ENCODE measurements around the gene HK1. TPM values are rescaled to one million over a fixed set of nuclear protein-coding genes. Genes with fewer than 3 reads are reported as not detected.

HK1 gene
- total RNA-seq = 100 to 1,000 TPM; 130 to 189 (median 142) TPM

DNA sequence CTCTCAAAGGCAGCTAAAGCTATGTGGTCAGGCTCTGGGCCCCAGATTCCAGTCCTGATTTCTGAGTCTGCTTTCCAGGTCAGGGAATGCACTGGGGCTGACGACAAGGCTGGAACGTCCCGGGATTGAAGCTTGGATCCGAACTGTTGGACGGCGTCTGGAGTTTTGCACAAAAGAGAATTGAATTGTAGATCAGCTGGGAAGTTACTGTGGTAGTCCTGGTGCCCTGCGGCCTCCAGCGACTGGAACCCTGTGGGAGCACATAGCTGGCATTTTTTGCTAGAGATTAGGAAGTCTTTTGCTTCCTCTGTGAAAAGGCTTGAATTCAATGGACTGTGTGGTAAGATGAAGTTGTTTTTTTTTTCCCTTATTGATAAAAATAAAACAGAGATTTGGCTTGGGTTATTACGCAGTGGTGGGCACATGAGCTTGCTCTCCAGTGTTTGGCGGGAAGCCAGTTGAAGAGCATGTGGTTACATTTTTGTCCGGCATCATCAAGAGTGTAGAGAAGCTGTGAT, at the start of gene HK1:
HK1 (plus strand) TSS at position 51 of the 518 bp plus-strand sequence.
- WGBS, 2 donors = 59 to 63% methylated on average over 9 to 11 of the region's 11 CpGs
- no peak within 1 kb of the TSS for H3K27ac ChIP-seq
- H3K4me1 ChIP-seq = no peaks in the 10 kb centered on the region
- no peaks in the 10 kb centered on the region for H3K27me3 ChIP-seq
- TF ChIP-seq CTCF (IDR thresholded peaks at IDR 0.05) = no peak
- DNase-seq = no peak
- no peaks in the 10 kb centered on the region for H3K36me3 ChIP-seq
- no peak within 1 kb of the TSS for H3K4me3 ChIP-seq
- intact Hi-C loops (cut with DNase I) = no loop called here
- H3K9me3 ChIP-seq = no peaks in the 10 kb centered on the region

DNA sequence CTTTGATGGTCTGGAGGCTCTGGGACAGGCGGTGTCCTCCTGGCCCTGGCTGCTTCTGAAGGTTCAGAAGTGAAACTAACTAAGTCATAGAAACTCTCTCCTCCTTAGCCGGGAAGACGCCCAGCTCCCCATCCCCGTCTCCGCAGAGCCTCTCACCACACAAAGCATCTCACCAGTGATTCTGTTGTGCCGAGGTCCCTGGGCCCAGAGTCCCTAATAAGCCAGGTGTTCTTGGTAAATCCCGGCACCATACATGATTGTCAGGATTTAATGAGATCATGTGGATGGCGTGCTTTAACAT, 48.7 kb upstream of the HK1 start:
- H3K27me3 ChIP-seq = no peaks in the 10 kb centered on the region
- no peaks in the 10 kb centered on the region for H3K36me3 ChIP-seq
- intact Hi-C loops (cut with DNase I) = no loop called here
- WGBS, 2 donors = 45 to 71% methylated on average over 4 to 7 of the region's 8 CpGs
- peak overlapping the region in 3 of 4 donors; percentile 47 to 75 (median 70) for H3K27ac ChIP-seq
- no peaks in the 10 kb centered on the region for H3K9me3 ChIP-seq
- H3K4me1 ChIP-seq = peaks cover 7 to 40% (median 19%) of the 10 kb centered on the region in 3 donors
- TF ChIP-seq POLR2A (IDR thresholded peaks at IDR 0.05) (no peak), CTCF (IDR thresholded peaks at IDR 0.05) (no peak)
- no peak for DNase-seq
- H3K4me3 ChIP-seq = peak overlapping the region in 1 of 4 donors; percentile 34

GRCh38 chr10:69230128-69230527, 48.2 kb upstream of the HK1 start:
- Histone ChIP-seq H3K27ac (peak overlapping the region in 1 of 4 donors; percentile 70), H3K27me3 (no peaks in the 10 kb centered on the region), H3K36me3 (no peaks in the 10 kb centered on the region), H3K4me3 (no peak overlapping the region), H3K4me1 (peaks cover 7 to 34% (median 15%) of the 10 kb centered on the region in 3 donors), H3K9me3 (no peaks in the 10 kb centered on the region)
- TF ChIP-seq POLR2A (IDR thresholded peaks at IDR 0.05) = no peak
- TF ChIP-seq CTCF (IDR thresholded peaks at IDR 0.05) = no peak
- intact Hi-C loops (cut with DNase I) = no loop called here
- WGBS, 2 donors = 52 to 100% methylated on average over 4 to 5 of the region's 5 CpGs
- no peak for DNase-seq

- intact Hi-C loops (cut with DNase I) = no loop called here
- Histone ChIP-seq H3K27ac (no peak overlapping the region), H3K9me3 (no peaks in the 10 kb centered on the region), H3K4me1 (peaks cover 0 to 24% (median 8%) of the 10 kb centered on the region in 3 donors), H3K4me3 (no peak overlapping the region), H3K27me3 (no peaks in the 10 kb centered on the region), H3K36me3 (no peaks in the 10 kb centered on the region)
- WGBS, 2 donors = 69 to 83% methylated on average over 7 to 9 of the region's 9 CpGs
- TF ChIP-seq POLR2A (IDR thresholded peaks at IDR 0.05) = no peak
- TF ChIP-seq CTCF (IDR thresholded peaks at IDR 0.05) = no peak
- no peak for DNase-seq
Measured at GRCh38 chr10:69232252-69232651, 46.0 kb upstream of the HK1 start.

GRCh38 chr10:69232736-69233480, 45.4 kb upstream of the HK1 start:
- TF ChIP-seq CTCF (IDR thresholded peaks at IDR 0.05) = no peak
- TF ChIP-seq POLR2A (IDR thresholded peaks at IDR 0.05) = no peak
- H3K27me3 ChIP-seq = no peaks in the 10 kb centered on the region
- DNase-seq = no peak
- peaks cover 0 to 27% (median 8%) of the 10 kb centered on the region in 3 donors for H3K4me1 ChIP-seq
- intact Hi-C loops (cut with DNase I) = no loop called here
- no peaks in the 10 kb centered on the region for H3K36me3 ChIP-seq
- WGBS, 2 donors = 79% methylated on average over 21 to 22 of the region's 22 CpGs
- H3K27ac ChIP-seq = no peak overlapping the region
- no peaks in the 10 kb centered on the region for H3K9me3 ChIP-seq
- no peak overlapping the region for H3K4me3 ChIP-seq
